GM19395 (cell line): ENCODE results near the gene KLF15.
"Not testable (repeated sequence)": the region's sequence is repeated elsewhere in the genome, so short reads cannot be mapped to it uniquely, and the experiment has no call there.

Experiments
- ATAC-seq: cut with Tn5 transposase; IDR thresholded peaks from one replicate; pipeline ENCODE4 v1.9.1; 2021; ENCODE audit warnings: mild to moderate bottlenecking, moderate library complexity; ENCODE audit not compliant: unreplicated experiment

KLF15 gene

DNA sequence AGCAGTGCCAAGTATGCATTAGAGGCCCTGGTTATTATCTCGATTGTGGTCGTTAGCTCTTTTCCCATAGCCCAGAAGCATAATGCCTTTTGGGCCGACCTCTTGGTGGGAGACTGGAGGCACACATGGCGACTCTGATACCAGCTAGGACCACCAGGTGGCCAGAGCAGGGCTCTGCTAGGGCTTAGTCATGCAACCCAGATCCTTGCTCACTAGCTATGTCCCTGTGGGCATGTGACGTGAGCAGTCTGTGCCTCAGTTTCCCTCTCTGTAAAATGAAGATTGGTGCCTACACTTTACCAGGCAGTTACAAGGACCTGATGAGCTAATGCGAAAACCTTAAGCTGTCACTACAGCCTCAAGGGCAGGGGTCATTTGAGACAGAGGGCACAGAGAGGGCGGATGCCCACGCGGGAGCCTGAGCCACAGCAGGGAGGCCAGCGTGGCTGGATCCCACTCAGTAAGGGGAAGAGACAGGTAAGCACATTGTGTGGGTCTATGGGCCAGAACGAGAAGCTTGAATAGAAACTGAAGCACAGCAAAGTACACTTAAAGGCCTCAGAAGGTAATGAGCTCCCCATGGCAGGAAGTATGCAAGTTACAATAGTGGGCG is 8.8 kb downstream of the KLF15 start:
- no peak for ATAC-seq

DNA sequence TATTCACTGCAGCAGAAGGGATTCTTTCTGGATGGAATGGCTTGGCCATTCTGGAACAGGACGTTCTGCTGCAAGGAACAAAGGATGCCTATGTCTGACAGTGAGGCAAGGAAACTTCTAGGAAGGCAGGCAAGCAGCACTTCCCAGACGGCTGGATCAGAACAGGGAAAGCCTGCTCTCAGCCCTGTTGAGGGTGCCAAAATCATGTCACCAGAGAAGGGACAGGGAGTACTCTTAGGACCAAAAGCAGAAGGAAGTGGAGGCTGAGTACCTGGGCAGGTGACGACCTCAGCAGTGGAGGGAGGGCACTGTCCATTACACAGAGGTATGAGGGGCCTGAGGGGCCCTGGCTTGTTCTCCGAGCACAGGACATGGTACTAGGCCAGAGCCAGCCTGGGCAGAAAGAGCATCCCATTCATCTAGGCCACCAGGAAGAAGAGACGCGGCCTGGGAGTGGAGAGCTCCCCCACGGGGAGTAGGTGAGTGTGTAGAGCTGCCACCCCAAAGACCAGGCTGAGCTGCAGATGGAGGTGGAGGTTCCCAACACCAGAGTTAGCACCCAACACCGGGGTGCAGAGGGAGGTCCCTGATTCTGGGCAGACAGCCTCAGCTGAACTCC is 9.6 kb downstream of the KLF15 start:
- no peak for ATAC-seq

DNA sequence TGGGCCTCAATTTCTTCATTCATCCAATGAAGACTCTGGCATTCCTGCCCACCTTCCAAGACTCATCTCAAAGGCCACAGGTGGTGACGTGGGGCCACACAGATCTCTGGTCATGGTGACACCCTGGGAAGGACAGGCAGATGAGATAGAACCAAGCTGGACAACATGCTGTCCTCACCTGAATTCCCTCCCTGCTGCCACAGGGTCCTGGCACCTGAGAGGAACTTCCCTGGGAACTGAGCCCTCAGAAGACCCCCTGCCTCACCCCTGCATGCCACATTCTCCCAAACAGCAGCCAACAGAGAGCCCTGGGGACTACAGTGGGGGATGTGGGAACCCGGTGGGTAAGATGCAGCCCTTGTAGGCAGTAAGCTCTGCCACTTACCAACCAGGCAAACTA is 10.7 kb downstream of the KLF15 start:
- ATAC-seq, result no peak

DNA sequence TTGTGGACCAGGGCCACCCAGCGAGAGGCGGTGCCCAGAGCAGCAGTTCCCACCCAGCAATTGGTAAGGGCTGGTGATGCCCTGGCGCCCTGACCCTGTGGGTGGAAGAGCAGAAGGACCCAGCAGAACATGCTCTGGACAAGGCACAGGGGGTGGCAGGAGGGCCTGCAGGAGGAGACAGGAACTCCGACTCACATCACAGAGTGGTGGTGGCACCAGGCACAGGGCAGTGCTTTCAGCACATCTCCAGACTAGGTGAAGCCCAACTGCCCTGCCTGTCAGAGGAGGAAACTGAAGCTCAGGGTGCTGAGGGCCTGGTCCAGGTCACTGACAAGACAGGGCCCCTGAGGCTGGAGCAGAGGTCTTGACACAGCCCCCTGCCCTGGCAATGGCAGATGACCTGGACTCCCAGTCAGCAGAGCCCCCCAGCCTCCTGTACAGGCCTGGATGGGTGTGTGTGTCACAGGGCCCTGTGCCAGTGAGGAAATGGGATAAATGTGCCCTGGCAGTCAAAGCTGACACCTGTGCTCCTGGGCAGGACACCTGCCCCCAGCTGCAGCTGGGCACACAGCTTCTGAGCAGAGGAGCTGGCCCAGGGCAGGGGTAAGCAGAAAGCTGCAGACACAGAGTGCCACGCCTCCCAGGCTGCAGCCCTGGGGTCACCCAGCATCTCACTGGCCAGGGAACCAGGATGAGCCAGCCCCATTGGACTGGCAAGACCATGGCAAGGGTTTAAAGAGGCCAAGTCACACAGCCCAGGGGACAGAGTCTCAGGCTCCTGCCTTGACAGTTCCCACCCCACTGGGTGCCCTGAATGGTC is 11.4 kb downstream of the KLF15 start:
- ATAC-seq, result no peak

DNA sequence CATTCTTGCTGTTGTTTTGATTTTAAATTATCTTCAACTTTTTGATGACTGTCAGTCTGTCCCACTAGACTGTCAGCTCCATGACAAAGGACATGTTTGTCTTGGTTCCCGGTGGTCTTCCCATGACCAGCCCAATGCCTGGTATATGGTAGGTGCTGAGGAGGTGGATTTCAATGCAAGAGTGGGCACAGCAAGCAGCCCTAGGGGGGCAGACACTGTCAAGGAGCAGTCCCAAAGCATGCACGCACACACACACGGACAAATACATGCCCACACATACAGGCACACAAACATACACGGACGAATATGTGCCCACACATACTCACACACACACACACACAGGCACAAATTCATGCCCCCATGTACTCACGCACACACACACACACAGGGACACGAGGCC is 12.0 kb downstream of the KLF15 start:
- ATAC-seq, result no peak

DNA sequence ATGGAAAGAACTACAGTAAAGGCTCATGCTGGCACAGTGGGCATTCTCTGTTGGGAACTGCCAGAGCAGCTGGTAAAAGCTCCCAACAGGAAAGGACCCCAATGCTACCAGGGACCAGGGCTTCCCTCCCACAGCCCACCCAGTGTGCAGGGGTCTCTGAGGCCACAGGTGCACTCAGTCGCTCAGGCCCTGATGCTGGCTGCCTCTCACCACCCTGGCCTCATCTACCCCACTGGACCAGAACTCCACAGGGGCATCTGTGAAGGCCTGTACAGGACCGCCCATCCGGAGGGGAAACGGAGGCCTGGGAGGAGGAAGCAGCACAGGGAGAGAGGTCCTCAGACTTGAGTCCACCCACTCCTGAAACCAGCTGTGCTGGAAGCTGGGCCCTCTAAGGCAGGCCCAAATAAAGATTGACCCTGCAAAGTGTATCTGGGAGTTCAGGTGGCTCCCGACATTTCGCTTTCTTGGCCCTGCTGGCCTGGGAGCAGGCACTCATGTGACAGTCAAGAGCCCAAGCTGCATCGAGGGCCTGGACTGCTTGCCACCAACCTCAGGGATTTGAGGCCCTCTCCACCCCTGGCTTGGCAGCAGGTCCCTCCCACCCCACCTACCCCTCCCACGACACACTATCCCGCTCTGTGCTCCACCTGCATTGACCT is 12.7 kb downstream of the KLF15 start:
- no peak for ATAC-seq

DNA sequence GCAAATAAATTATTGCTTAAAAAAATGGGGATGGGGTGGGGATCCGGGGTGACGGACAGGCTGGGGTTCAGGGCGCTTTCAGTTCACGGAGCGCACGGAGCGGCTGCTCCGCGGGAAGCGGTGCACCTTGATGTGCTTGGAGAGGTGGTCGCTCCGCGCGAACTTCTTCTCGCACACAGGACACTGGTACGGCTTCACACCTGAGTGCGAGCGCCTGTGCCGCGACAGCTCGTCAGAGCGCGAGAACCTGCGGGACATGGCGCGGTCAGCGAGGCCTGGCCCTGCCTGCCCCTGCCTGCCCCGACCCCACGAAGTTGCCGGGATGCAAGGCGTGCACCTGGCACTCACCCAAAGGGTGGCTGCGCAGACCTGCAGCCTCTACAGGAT is 13.6 kb downstream of the KLF15 start:
- no peak for ATAC-seq

DNA sequence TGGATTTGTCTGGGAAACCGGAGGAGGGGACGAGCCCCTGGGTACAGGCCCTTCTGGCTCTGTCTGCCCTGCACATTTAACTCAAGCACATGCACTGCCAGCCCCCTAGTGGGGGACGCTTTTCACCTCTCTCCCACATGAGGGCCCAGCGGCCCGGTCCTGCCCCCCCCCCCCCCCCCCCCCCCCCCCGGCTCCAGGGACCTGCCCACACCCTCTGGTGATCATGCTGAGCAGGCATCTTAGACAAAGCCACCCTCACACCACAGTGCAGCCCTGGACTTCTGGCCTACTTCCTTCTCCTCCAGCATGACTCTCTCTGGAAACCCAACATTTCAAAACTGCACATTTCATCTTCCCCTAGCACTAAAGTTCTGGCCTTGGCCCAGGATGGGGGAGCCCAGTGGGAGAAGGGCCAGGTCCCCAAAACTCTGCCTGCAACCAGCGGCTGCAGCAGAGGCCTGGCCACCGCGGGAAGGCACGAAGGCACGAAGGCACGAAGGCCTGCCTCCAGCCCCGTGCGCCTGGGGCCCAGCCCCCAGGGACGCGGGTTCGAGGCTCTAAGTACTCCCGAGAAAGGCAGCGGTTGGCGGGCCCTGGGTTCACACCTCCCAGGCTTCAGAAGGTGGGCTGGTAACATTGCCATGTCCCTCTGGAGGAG is 14.1 kb downstream of the KLF15 start:
- ATAC-seq, result no peak

DNA sequence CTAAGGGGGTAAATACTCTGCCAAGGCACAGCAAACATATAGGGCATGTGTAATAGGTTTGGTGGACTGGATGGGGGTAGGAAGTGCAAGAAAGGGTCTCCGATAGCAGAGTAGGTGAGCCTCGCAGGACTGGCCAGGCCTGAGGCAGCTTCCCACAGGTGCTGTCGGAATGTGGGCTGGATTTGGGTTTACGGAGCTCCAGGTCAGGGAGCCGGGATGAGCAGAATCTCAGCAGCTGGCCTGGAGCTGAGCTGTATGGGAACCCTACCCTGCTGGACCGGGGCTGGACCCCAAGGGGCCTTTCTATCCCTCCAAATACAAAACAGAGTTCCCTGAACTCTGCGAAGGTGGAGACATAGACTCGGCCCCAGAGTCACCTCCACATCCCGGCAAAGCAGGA is 15.0 kb downstream of the KLF15 start:
- no peak for ATAC-seq

DNA sequence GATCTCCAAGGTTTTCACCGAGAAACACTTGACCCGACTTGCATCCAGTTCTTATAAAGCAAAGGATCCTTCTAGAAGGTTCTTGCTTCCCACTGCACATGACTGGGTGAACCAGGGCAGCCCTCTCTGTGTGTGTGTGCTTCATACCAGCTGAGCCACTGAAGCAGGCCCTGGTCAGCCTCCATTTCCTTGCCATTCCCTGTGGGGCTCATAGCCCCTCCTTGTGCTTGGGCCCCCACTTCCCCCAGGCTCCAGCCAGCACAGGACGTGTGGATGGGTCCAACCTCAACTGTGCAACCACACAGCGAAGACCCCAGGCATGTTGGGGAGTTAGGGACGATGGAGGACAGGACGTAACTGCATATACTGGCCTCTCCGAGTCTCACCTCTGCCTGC is 15.5 kb downstream of the KLF15 start:
- ATAC-seq, result no peak

DNA sequence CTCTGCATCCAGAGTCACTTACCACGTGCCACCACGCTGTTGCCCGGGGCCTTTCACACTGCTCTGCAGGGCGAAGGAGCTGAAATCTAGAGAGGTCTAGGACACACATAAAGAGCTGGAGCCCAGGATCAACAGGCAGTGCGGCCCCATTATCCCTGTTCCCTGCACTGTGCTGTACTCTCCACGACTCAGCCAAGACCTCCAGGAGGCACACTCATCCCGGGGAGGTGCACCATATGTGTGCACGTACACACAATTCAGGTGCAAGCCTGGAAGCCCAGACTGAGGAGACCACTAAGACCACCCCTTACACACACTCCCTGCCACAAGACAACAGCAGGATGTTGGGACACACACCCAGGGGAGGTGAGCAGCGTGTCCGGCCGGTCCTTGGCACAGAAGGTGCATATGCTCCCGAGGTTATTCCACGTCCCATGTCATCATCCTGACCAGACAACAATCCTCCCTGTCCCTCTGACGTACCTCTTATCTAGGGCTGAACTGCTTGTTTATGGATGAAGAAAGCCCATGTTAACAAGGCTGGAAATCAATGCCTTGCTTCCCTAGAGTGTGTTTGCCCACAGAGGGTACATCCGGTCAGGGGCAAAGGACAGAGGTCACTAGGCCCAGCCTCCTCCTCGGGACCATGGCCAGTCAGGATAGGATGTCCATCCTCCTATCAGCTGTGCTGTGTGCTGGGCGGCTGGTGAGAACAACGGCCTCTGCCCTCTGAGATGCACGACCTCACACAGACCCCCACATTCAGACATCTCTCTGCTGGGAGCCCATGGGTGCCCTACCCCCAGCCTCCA is 16.1 kb downstream of the KLF15 start:
- ATAC-seq, result no peak

DNA sequence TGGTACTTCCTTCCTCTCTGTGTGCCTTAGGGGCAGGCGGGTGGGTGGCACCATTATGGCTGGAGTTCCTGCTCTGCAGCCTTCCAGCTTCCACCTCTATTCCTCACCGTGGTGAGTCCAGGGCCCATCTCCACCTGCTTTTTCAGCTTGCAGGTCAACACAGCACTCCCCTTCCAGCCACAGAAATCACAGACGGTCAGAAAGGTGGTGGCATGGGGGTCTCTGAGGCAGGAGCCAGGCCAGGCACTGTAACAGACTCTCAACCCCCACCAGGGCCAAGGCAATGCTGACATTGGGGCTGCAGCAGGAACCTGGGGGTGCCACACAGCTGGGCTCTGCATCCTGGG is 16.6 kb downstream of the KLF15 start:
- no peak for ATAC-seq

DNA sequence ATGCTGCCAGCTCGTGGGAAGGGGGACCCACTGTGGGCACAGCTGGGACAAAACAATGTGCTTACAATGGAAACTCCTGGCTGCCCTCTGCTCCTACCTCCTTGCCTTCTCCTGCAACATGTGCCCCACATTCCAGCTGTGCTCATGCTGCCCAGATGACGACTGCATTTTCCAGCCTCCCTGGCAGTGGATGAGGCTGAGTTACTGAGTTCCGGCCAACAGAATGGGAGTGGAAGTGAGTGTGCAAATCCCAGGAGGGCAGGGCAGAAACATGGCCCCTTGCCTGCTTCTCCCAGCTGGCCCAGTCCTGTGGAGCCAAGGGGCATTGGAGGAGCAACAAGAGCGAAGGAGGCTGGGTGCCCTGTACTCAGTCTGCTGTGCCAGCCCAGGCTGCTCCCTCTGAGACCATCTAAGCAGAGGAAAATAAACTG is 17.1 kb downstream of the KLF15 start:
- no peak for ATAC-seq

DNA sequence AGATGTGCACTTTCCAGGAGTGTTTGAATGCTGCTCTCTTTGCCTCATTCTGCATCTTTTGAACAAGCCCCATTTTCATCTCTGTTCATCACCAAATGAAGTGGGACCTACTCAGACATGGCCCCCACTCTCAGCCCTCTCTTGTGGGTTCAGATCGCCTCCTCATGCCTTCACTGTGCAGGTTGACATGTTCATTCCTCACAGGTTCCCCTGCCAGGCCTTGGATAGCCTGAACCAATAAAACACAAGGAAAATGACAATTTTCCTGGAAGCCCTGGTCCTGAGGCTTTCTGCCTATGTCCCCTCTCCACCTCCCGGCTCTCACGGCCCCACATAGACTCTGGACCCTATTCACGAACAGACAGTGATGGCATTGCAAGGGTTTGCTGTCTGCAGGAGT is 17.7 kb downstream of the KLF15 start:
- no peak for ATAC-seq

DNA sequence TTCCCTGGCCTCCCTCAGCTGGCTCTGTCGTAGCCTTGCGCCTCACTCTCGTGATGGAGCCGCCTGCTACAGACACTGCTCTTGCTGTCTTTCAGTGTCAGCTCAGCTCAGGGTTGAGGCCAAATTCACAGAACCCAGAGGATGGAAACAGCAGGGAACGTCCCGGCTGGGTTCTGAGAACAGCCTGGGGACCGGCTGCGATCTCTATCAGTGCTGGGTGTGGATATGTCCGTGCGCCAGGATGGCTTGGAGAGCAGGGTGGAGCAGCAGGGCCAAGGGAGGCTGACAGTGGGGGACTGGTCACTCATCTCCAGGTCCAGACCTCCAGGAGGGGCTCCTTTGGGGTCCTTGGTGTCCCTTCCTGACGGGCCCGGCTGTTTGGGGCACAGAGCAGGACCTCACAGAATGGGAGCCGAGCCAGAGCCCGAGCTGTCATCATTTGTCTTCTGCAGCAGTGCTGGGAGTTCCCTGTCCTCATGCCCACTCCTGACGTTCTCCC is 18.4 kb downstream of the KLF15 start:
- ATAC-seq, result no peak

DNA sequence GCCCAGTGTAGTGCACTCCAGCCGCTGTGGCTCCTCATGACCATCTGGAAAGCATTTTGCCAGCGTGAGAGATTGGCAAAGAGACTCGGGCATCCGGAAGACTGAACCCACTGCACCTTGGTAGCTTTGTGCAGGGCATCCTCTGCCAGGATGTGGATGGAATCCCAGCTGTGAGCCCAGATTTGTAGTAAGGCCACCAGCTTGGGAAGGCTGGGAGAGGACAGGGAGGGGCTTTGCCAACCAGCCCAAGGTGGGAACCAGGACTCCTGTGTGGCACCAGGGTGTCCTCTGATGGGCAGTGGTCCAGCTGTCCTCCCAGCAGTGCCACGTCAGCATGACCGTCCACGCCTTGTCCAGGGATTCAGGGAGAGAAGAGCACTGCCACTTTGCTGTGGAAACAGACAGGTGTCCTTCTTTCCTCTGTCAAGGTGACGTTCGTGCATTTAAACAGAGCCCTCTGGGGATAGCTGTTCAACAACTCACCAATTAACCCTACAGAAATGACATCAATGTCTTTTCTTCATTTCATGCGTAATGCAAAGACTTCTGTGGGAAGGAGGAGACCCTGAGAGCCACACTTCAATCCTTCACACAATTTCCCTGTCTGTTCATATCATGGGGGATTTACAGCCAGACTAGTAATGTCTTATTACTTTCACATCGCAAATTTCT is 19.1 kb downstream of the KLF15 start:
- no peak for ATAC-seq

DNA sequence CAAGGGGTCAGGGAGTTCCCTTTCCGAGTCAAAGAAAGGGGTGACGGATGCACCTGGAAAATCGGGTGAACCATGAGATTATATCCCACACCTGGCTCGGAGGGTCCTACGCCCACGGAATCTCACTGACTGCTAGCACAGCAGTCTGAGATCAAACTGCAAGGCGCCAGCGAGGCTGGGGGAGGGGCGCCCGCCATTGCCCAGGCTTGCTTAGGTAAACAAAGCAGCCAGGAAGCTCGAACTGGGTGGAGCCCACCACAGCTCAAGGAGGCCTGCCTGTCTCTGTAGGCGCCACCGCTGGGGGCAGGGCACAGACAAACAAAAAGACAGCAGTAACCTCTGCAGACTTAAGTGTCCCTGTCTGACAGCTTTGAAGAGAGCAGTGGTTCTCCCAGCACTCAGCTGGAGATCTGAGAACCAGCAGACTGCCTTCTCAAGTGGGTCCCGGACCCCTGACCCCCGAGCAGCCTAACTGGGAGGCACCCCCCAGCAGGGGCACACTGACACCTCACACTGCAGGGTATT is 25.3 kb downstream of the KLF15 start:
- not testable (repeated sequence) for ATAC-seq

DNA sequence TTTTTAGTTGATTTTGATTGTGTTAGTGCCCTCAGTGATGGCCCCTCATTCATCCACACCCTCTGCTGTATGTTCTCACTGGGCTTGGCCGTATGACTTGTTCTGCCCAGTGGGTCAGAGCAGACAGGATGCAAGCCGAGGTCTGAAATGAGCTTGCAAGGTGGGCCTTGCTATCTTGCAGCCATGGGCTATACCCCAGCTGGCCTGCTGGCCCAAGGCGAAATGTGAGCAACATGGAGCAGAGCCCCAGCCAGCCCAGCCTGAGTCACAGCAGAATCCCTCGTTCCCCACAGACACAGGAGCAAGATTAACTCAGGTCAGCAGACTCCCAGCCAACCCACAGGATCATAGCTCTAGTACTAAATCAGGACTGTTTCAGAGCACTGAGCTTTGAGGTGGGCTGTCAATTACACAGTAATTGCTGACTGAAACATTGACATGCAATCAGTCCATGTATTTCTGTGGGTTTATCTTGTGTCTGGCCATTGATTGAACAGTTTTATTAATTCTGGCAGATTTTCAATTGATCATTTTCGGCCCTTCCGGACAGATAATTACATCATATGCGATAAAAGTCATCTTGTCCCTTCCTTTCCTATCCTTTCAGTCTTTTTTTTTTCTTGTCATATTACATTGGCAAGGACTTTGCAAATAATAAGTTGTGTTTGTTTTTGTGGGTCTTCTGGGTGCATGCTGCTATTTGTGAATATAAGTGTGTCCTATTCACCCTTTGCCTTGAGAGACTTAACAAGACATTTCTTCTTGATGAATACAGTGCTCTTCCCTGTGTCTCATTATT is 27.1 kb downstream of the KLF15 start:
- ATAC-seq, result no peak

DNA sequence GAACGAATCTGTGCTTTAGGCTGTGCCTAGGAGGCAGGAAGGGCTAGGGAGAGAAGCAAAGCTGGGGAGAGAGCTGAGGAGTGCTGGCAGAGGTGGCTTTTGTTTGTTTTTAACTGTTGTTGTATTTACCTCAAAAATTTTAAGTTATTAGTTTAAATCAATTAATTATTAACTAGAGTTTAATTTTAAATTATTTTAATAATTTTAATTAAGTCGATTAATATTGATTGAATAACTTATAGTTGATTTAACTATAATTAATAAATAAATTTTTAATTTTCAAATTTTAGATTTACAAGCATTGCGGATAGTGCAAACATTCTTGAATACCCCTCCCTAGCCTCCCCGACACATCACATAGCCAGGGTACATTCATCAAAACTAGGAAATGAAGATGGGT is 30.6 kb downstream of the KLF15 start:
- ATAC-seq, result no peak
